Lower lobe of right lung (tissue), 2 donors: ENCODE measurements around the gene GPC3. TPM values are rescaled to one million over a fixed set of nuclear protein-coding genes. Genes with fewer than 3 reads are reported as not detected.

Source experiments
- ATAC-seq, 2 donors: fragments of 200-7000 bp; cut with Tn5 transposase; one replicate each; pipeline ENCODE4 v1.9.1; 2020 to 2022; ENCODE audit warnings: mild to moderate bottlenecking in 2 of 2, moderate library complexity in 2 of 2
- DNase-seq: peaks from one replicate; pipeline ENCODE4 v3.0.0-alpha.2; 2020
- H3K27ac ChIP-seq: fragments of 200-600 bp; one replicate; pipeline ENCODE4 v1.8.0; 2022
- H3K27me3 ChIP-seq: fragments of 200-600 bp; one replicate; pipeline ENCODE4 v1.8.0; 2022; ENCODE audit warnings: low read depth
- H3K36me3 ChIP-seq: fragments of 200-600 bp; one replicate; pipeline ENCODE4 v1.8.0; 2022; ENCODE audit warnings: mild to moderate bottlenecking
- H3K4me1 ChIP-seq: fragments of 200-600 bp; one replicate; pipeline ENCODE4 v1.8.0; 2022
- H3K4me3 ChIP-seq: fragments of 200-600 bp; one replicate; pipeline ENCODE4 v1.8.0; 2022; ENCODE audit warnings: mild to moderate bottlenecking
- H3K9me3 ChIP-seq: fragments of 200-600 bp; one replicate; pipeline ENCODE4 v1.8.0; 2022
- CTCF ChIP-seq: fragments of 200-600 bp; IDR thresholded peaks from one replicate; pipeline ENCODE4 v1.8.0; 2022; ENCODE audit warnings: antibody characterized with exemption, mild to moderate bottlenecking
- intact Hi-C: fragments of 100-400 bp; cut with DNase I; formaldehyde crosslinking; loops from one replicate; pipeline ENCODE4 v1.11.0; 2022
- total RNA-seq: library from RNA; stranded (reverse); fragmentation: NEBNext Ultra II Directional; extraction: Animal tissue kit (Norgen Biotek cat#: 25700); gene quantifications from one replicate; pipeline ENCODE4 v1.2.1, GENCODE V29; 2021
- donor health status: DM: no; HTN: yes; CAD: no; lungs with severe emphysema.

The GPC3 gene
- total RNA-seq, 1 donor from 2014 or later = 50.2 TPM

GRCh38 chrX:133537142-133537541 lies 448.3 kb downstream of the GPC3 start:
- Histone ChIP-seq H3K36me3 (no peaks in the 10 kb centered on the region), H3K27ac (no peak overlapping the region), H3K9me3 (no peaks in the 10 kb centered on the region), H3K4me1 (no peaks in the 10 kb centered on the region), H3K4me3 (no peak overlapping the region), H3K27me3 (no peaks in the 10 kb centered on the region)
- no peak for TF ChIP-seq CTCF
- intact Hi-C loops = no loop called here
- ATAC-seq = no peak
- no peak for DNase-seq

GRCh38 chrX:133535066-133535465 lies 450.3 kb downstream of the GPC3 start:
- intact Hi-C loops = no loop called here
- no peak for TF ChIP-seq CTCF

GRCh38 chrX:133534172-133534571 lies 451.2 kb downstream of the GPC3 start:
- Histone ChIP-seq H3K27ac (no peak overlapping the region), H3K4me3 (no peak overlapping the region), H3K27me3 (no peaks in the 10 kb centered on the region), H3K9me3 (no peaks in the 10 kb centered on the region), H3K4me1 (no peaks in the 10 kb centered on the region), H3K36me3 (no peaks in the 10 kb centered on the region)
- ATAC-seq (no peak), DNase-seq (no peak)
- TF ChIP-seq CTCF = no peak
- intact Hi-C loops = no loop called here

More at GRCh38 chrX:133535066-133535465, 450.3 kb downstream of the GPC3 start:
- Histone ChIP-seq H3K27me3 (no peaks in the 10 kb centered on the region), H3K27ac (no peak overlapping the region), H3K4me1 (no peaks in the 10 kb centered on the region), H3K9me3 (no peaks in the 10 kb centered on the region), H3K36me3 (no peaks in the 10 kb centered on the region), H3K4me3 (no peak overlapping the region)
- ATAC-seq (no peak), DNase-seq (no peak)

- Histone ChIP-seq H3K4me3 (no peak overlapping the region), H3K4me1 (no peaks in the 10 kb centered on the region), H3K9me3 (no peaks in the 10 kb centered on the region), H3K36me3 (no peaks in the 10 kb centered on the region), H3K27me3 (no peaks in the 10 kb centered on the region), H3K27ac (no peak overlapping the region)
- no peak for TF ChIP-seq CTCF
- no peak for DNase-seq
- ATAC-seq = no peak
- intact Hi-C loops = no loop called here
Measured at GRCh38 chrX:133533249-133533648, 452.1 kb downstream of the GPC3 start.

GRCh38 chrX:133530960-133531359 lies 454.4 kb downstream of the GPC3 start:
- TF ChIP-seq CTCF = no peak

GRCh38 chrX:133529578-133529977 lies 455.8 kb downstream of the GPC3 start:
- H3K4me3 ChIP-seq = no peak overlapping the region
- H3K27me3 ChIP-seq = no peaks in the 10 kb centered on the region
- no peak for DNase-seq
- TF ChIP-seq CTCF = no peak
- intact Hi-C loops = no loop called here
- H3K4me1 ChIP-seq = no peaks in the 10 kb centered on the region
- H3K27ac ChIP-seq = no peak overlapping the region
- H3K36me3 ChIP-seq = no peaks in the 10 kb centered on the region
- ATAC-seq = no peak
- no peaks in the 10 kb centered on the region for H3K9me3 ChIP-seq

More at GRCh38 chrX:133530960-133531359, 454.4 kb downstream of the GPC3 start:
- DNase-seq = no peak
- Histone ChIP-seq H3K36me3 (no peaks in the 10 kb centered on the region), H3K9me3 (no peaks in the 10 kb centered on the region), H3K4me1 (no peaks in the 10 kb centered on the region), H3K27me3 (no peaks in the 10 kb centered on the region), H3K27ac (no peak overlapping the region), H3K4me3 (no peak overlapping the region)
- intact Hi-C loops = no loop called here
- no peak for ATAC-seq
